PC-9 (cell line): ENCODE measurements around the gene LRRTM4. TPM values are rescaled to one million over a fixed set of nuclear protein-coding genes. Genes with fewer than 3 reads are reported as not detected.

Source experiments
- BruUV-seq: library from RNA; stranded (reverse); fragments of 400-500 nt; replicated peaks from 2 replicates; lab custom pipeline; 2021; lab: Mats Ljungman, UMichigan
- CTCF ChIA-PET: fragments of 300-600 bp; sonication (Branson Sonifier 250); formaldehyde crosslinking; loops from one replicate; lab custom pipeline; 2022; ENCODE audit warnings: antibody characterized with exemption; lab: Charles Lee
- POLR2A ChIA-PET: fragments of 300-600 bp; sonication (Branson Sonifier 250); formaldehyde crosslinking; loops from one replicate; lab custom pipeline; 2022; ENCODE audit warnings: antibody characterized with exemption; ENCODE audit not compliant: unreplicated experiment; lab: Charles Lee
- DNase-seq, 2 experiments: peaks; one replicate each; pipeline versions ENCODE4 v3.0.0 to v3.0.0-alpha.2; 2015 to 2022; ENCODE audit warnings: mixed read lengths in 1 of 2
- H2AFZ ChIP-seq: fragments of 200-600 bp; sonication (generic); 2 replicates; pipeline ENCODE4 v1.8.1; 2017; ENCODE audit warnings: antibody characterized with exemption
- H3F3A ChIP-seq: fragments of 200-600 bp; sonication (generic); 2 replicates; pipeline ENCODE4 v1.8.1; 2017; ENCODE audit warnings: antibody characterized with exemption, mild to moderate bottlenecking, low read depth; ENCODE audit not compliant: insufficient read depth
- H3K27ac ChIP-seq: fragments of 200-600 bp; sonication (generic); 2 replicates; pipeline ENCODE4 v1.6.1; 2016; ENCODE audit warnings: mixed run types
- H3K27me3 ChIP-seq: fragments of 200-600 bp; sonication (generic); 2 replicates; pipeline ENCODE4 v1.6.1; 2016; ENCODE audit warnings: low read depth, mixed run types; ENCODE audit not compliant: insufficient read depth
- H3K36me3 ChIP-seq: fragments of 200-600 bp; sonication (generic); 2 replicates; pipeline ENCODE4 v1.6.1; 2016; ENCODE audit warnings: low read depth, mixed run types
- H3K4me1 ChIP-seq: fragments of 200-600 bp; sonication (generic); replicated peaks from 2 replicates; pipeline ENCODE4 v1.6.1; 2016; ENCODE audit warnings: mixed run types; ENCODE audit not compliant: insufficient read depth
- H3K4me2 ChIP-seq: fragments of 200-600 bp; sonication (generic); 2 replicates; pipeline ENCODE4 v1.6.1; 2017; ENCODE audit warnings: mixed run types
- H3K4me3 ChIP-seq: fragments of 200-600 bp; sonication (generic); 2 replicates; pipeline ENCODE4 v1.6.1; 2016; ENCODE audit warnings: mixed run types
- H3K79me2 ChIP-seq: fragments of 200-600 bp; sonication (generic); 2 replicates; pipeline ENCODE4 v1.6.1; 2017; ENCODE audit warnings: low read depth, mixed run types
- H3K9me2 ChIP-seq: fragments of 200-600 bp; sonication (generic); 2 replicates; pipeline ENCODE4 v1.8.1; 2017; ENCODE audit warnings: mild to moderate bottlenecking; ENCODE audit not compliant: insufficient read depth
- H3K9me3 ChIP-seq: fragments of 200-600 bp; sonication (generic); 2 replicates; pipeline ENCODE4 v1.8.1; 2016; ENCODE audit warnings: low read depth; ENCODE audit not compliant: insufficient read depth
- H4K20me1 ChIP-seq: fragments of 200-600 bp; sonication (generic); 2 replicates; pipeline ENCODE4 v1.8.1; 2017; ENCODE audit not compliant: insufficient read depth
- CTCF ChIP-seq: fragments of 200-600 bp; sonication (generic); conservative IDR thresholded peaks from 2 replicates; pipeline ENCODE4 v1.6.1; 2017; ENCODE audit warnings: mixed run types, antibody characterized with exemption, mild to moderate bottlenecking, moderate library complexity
- EZH2 ChIP-seq: fragments of 200-600 bp; sonication (generic); IDR thresholded peaks from 2 replicates; pipeline ENCODE4 v1.8.0; 2017; ENCODE audit warnings: antibody characterized with exemption, low read depth
- intact Hi-C: fragments of 100-400 bp; cut with micrococcal nuclease; formaldehyde crosslinking; loops from one replicate; pipeline ENCODE4 v1.10.0; 2022; ENCODE audit not compliant: unreplicated experiment
- total RNA-seq: library from RNA; stranded (reverse); gene quantifications from 2 replicates; pipeline ENCODE4 v1.2.3, GENCODE V29; 2021

Gene LRRTM4
- total RNA-seq, 1 experiment from 2014 or later, result 2.2 TPM

DNA sequence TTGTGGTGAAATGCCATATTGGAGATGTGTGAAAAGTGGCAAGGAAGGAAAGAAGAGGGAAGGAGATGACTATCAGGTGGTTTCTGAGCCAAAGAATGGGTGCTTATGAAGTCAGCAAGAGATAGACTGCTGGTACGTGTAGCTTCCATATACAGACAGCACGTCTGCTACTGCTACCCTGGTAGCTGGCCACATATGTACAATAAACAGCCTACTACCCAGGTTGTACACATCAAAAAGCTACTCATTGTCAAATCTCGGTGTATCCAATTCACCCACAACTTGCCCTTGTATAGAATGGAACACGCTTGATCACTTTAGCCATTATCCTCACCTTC, 761.8 kb downstream of the LRRTM4 start:
- no peak overlapping the region for H2AFZ ChIP-seq
- H3K9me2 ChIP-seq, result no peaks in the 10 kb centered on the region
- H3K79me2 ChIP-seq, result no peaks in the 10 kb centered on the region
- no peak overlapping the region for H3K27ac ChIP-seq
- no peaks in the 10 kb centered on the region for H3K36me3 ChIP-seq
- TF ChIP-seq EZH2 (no peak), CTCF (no peak)
- H3K4me3 ChIP-seq, result no peak overlapping the region
- DNase-seq, result no peak
- H3K4me2 ChIP-seq, result no peak overlapping the region
- no peaks in the 10 kb centered on the region for H3F3A ChIP-seq
- BruUV-seq, result no TSS peak
- intact Hi-C loops, result no loop called here
- peaks cover 3% of the 10 kb centered on the region; the same call in 1 of the 2 replicates for H4K20me1 ChIP-seq
- CTCF ChIA-PET, result no interaction called here
- H3K27me3 ChIP-seq, result no peaks in the 10 kb centered on the region
- POLR2A ChIA-PET, result no interaction called here
- no peaks in the 10 kb centered on the region for H3K9me3 ChIP-seq
- no peaks in the 10 kb centered on the region for H3K4me1 ChIP-seq

GRCh38 chr2:76759634-76760366, 762.4 kb downstream of the LRRTM4 start:
- no peak overlapping the region for H3K4me2 ChIP-seq
- H2AFZ ChIP-seq, result no peak overlapping the region
- no peaks in the 10 kb centered on the region for H3K4me1 ChIP-seq
- no peak overlapping the region for H3K27ac ChIP-seq
- no peaks in the 10 kb centered on the region for H3K27me3 ChIP-seq
- no peak for TF ChIP-seq CTCF
- no peak for TF ChIP-seq EZH2
- BruUV-seq, result no TSS peak
- H3K4me3 ChIP-seq, result no peak overlapping the region
- H3K36me3 ChIP-seq, result no peaks in the 10 kb centered on the region
- H4K20me1 ChIP-seq, result peaks cover 3% of the 10 kb centered on the region; the same call in 1 of the 2 replicates
- intact Hi-C loops, result no loop called here
- ChIA-PET CTCF (no interaction called here), POLR2A (no interaction called here)
- no peaks in the 10 kb centered on the region for H3K9me3 ChIP-seq
- no peaks in the 10 kb centered on the region for H3K79me2 ChIP-seq
- DNase-seq, result no peak
- H3K9me2 ChIP-seq, result no peaks in the 10 kb centered on the region
- no peaks in the 10 kb centered on the region for H3F3A ChIP-seq

DNA sequence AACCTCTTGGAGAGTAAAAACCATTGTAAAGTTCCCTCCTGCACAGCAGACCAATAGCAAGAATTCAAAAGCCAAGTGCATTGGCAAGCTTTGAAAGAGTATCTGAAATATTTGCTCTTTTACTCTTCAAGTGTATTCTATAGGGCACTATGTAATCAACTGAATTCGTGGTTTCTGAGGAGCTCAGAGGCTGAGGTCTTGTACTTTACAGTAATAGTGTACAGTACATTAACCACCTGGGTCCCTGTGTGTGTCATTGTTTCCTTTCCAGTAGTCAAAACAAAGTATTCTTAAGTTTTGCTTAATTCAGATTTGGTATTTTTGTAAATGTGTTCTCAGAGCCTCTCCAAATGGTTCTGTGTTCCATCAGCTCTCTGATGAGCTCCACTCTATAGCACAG, 769.7 kb downstream of the LRRTM4 start:
- no TSS peak for BruUV-seq
- Histone ChIP-seq H3K27me3 (no peaks in the 10 kb centered on the region), H2AFZ (no peak overlapping the region), H3K4me2 (no peak overlapping the region), H3F3A (no peaks in the 10 kb centered on the region), H3K36me3 (no peaks in the 10 kb centered on the region), H3K9me2 (no peaks in the 10 kb centered on the region), H3K79me2 (no peaks in the 10 kb centered on the region), H3K4me1 (no peaks in the 10 kb centered on the region), H3K9me3 (no peaks in the 10 kb centered on the region), H3K27ac (no peak overlapping the region), H4K20me1 (peaks cover 1% of the 10 kb centered on the region; the same call in 1 of the 2 replicates), H3K4me3 (no peak overlapping the region)
- DNase-seq, result no peak
- TF ChIP-seq EZH2 (no peak), CTCF (no peak)
- intact Hi-C loops, result no loop called here
- CTCF ChIA-PET, result no interaction called here
- POLR2A ChIA-PET, result no interaction called here
